Measurements from ENCODE around the gene CYB561A3. TPM values are rescaled to one million over a fixed set of nuclear protein-coding genes. Genes with fewer than 3 reads are reported as not detected.

CYB561A3 gene
- total RNA-seq, 3 donors from 2014 or later (not counting 1 experiment from before 2014, with no cell fraction given): 24.6 to 33.5 (median 30.2) TPM

DNA sequence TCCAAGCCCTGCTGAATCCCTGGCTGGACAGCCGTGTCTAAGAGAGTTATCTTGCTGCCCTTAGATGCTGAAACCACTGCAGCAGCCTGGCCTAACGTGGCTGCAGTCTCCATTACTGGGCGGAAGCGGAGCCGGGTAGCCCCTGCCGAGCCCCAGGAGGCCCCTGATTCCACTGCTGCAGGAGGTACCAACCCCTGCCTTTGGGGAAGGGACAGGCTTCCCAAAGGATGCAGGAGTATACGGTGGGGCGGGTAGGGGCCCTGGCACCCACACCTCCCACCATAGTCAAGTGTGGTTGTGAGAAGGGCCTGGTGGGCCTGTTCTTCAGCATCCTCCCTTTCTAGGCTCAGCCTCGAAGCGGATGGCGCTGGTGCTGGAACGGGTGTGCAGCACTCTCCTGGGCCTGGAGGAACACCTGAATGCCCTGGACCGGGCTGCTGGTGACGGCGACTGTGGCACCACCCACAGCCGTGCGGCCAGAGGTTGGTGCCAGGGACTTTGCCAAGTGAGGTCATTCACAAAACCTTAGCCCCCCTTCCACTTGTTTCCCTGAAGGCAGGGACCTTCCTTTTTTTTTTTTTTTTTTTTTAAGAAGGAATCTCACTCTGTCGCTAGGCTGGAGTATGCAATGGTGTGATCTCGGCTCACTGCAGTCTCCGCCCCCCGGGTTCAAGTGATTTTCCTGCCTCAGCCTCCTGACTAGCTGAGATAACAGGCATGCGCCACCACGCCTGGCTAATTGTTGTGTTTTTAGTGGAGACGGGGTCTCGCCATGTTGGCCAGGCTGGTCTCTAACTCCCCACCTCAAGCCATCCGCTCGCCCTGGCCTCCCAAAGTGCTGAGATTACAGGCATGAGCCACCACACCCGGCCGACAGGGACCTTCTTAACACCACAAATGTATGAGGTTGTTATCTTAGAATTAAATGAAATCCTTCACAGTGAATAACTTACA, 17.6 kb downstream of the CYB561A3 start:
- Histone ChIP-seq H3K36me3 (ENCODE audit: control insufficient read depth, insufficient read depth, low read length) (peaks cover 15% of the 10 kb centered on the region), H3K27ac (ENCODE audit: low read length) (no peak overlapping the region), H3K9me3 (ENCODE audit: control insufficient read depth, insufficient read depth, low read length) (no peaks in the 10 kb centered on the region), H3K4me3 (ENCODE audit: low read length) (no peak overlapping the region), H3K27me3 (ENCODE audit: control insufficient read depth, insufficient read depth, low read length) (no peaks in the 10 kb centered on the region), H3K4me1 (ENCODE audit: control insufficient read depth, insufficient read depth, low read length) (no peaks in the 10 kb centered on the region)
- WGBS (ENCODE audit: insufficient coverage): 96% methylated on average over 24 of the region's 29 CpGs
- H3K27me3 Mint-ChIP-seq (ENCODE audit: low read depth in 2 of 2): no peaks in the 10 kb centered on the region
- no peaks in the 10 kb centered on the region for H3K4me1 Mint-ChIP-seq
- no peaks in the 10 kb centered on the region for H3K36me3 Mint-ChIP-seq
- intact Hi-C loops (cut with micrococcal nuclease): no loop called here
- H3K9me3 Mint-ChIP-seq: no peaks in the 10 kb centered on the region
- TF ChIP-seq CTCF (IDR thresholded peaks at IDR 0.05): no peak
- no peak for ATAC-seq
- no peak for DNase-seq
- no peak overlapping the region for H3K27ac Mint-ChIP-seq
- no peak overlapping the region for H3K4me3 Mint-ChIP-seq

DNA sequence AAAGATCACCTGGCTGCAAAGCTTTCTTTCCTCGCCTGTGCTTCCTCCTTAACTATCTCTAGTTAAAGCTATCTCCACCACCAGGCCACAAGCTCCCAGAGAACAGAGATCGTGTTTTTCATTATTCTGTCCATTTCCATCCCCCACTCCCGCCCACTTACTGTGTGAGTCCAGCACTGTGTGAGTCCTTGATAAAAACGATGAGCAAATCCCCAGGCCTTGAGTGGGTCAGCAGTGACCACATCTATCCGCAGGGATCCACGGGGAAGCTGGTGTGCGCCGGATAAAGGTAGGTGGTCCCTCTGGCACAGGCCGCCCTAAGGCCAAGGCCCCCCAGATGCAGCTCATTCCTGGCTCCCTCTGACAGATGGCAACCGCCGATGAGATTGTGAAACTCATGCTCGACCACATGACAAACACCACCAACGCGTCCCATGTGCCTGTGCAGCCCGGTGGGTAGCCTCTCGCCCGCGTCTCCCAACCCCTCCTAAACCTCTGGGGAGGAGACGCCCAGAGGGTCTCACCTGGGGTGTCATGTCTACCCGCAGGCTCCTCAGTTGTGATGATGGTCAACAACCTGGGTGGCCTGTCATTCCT, 19.4 kb downstream of the CYB561A3 start:
- H3K27me3 Mint-ChIP-seq (ENCODE audit: low read depth in 2 of 2): no peaks in the 10 kb centered on the region
- 96% methylated on average over 20 of the region's 20 CpGs for WGBS (ENCODE audit: insufficient coverage)
- no peak for DNase-seq

DNA sequence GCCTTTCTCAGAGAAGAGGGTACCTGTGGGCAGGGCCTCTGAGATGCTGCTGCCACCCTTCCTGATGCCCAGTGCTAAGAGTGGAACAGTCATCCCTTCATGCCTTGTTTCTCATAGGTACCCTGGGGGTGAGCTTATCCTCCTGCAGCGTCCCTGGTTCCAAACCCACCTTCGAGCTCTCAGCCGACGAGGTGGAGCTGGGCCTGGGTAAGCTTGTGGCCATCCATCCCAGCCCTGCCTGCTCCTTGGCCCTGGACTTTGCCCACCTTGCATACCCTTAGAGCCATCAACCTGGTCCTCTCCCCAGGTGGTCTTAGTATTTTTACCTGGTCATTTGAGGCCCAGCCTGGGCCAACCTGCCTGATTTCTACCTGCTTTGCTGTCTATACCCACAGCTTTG, 20.0 kb downstream of the CYB561A3 start:
- H3K4me3 ChIP-seq (ENCODE audit: low read length): no peak overlapping the region
- no peaks in the 10 kb centered on the region for H3K9me3 ChIP-seq (ENCODE audit: control insufficient read depth, insufficient read depth, low read length)
- Mint-ChIP-seq H3K36me3 (no peaks in the 10 kb centered on the region), H3K27me3 (ENCODE audit: low read depth in 2 of 2) (no peaks in the 10 kb centered on the region), H3K4me3 (no peak overlapping the region), H3K27ac (no peak overlapping the region), H3K9me3 (no peaks in the 10 kb centered on the region), H3K4me1 (peaks cover 0 to 4% of the 10 kb centered on the region in 2 donors)
- TF ChIP-seq CTCF (IDR thresholded peaks at IDR 0.05): no peak
- intact Hi-C loops (cut with micrococcal nuclease): no loop called here
- no peak for ATAC-seq
- no peak for DNase-seq
- no peaks in the 10 kb centered on the region for H3K27me3 ChIP-seq (ENCODE audit: control insufficient read depth, insufficient read depth, low read length)
- H3K36me3 ChIP-seq (ENCODE audit: control insufficient read depth, insufficient read depth, low read length): peaks cover 3% of the 10 kb centered on the region
- no peak overlapping the region for H3K27ac ChIP-seq (ENCODE audit: low read length)
- WGBS (ENCODE audit: insufficient coverage): 98% methylated on average over 4 of the region's 4 CpGs
- H3K4me1 ChIP-seq (ENCODE audit: control insufficient read depth, insufficient read depth, low read length): peaks cover under 1% of the 10 kb centered on the region

More for the DNA sequence above, 19.4 kb downstream of the CYB561A3 start:
- no peak for TF ChIP-seq CTCF (IDR thresholded peaks at IDR 0.05)
- no peaks in the 10 kb centered on the region for H3K4me1 Mint-ChIP-seq
- Histone ChIP-seq H3K4me1 (ENCODE audit: control insufficient read depth, insufficient read depth, low read length) (no peaks in the 10 kb centered on the region), H3K4me3 (ENCODE audit: low read length) (no peak overlapping the region), H3K27ac (ENCODE audit: low read length) (no peak overlapping the region), H3K27me3 (ENCODE audit: control insufficient read depth, insufficient read depth, low read length) (no peaks in the 10 kb centered on the region), H3K9me3 (ENCODE audit: control insufficient read depth, insufficient read depth, low read length) (no peaks in the 10 kb centered on the region), H3K36me3 (ENCODE audit: control insufficient read depth, insufficient read depth, low read length) (peaks cover 3% of the 10 kb centered on the region)
- ATAC-seq: no peak
- H3K36me3 Mint-ChIP-seq: no peaks in the 10 kb centered on the region
- no peaks in the 10 kb centered on the region for H3K9me3 Mint-ChIP-seq
- H3K4me3 Mint-ChIP-seq: no peak overlapping the region
- H3K27ac Mint-ChIP-seq: no peak overlapping the region
- intact Hi-C loops (cut with micrococcal nuclease): no loop called here
